Neural progenitor cell (in vitro differentiated cells): ENCODE data around the gene FGD3.

Experiments used
- EZH2phosphoT487 ChIP-seq: fragments of 200-600 bp; sonication (generic); IDR thresholded peaks from 2 replicates; pipeline ENCODE4 v1.6.1; 2017; ENCODE audit warnings: antibody characterized with exemption
- TF ChIP-seq, protein P1 (sequence below): fragments of 200-600 bp; sonication (generic); IDR thresholded peaks from 2 replicates; pipeline ENCODE4 v1.5.1; 2017; ENCODE audit warnings: antibody characterized with exemption, mild to moderate bottlenecking

GRCh38 chr9:92979283-92980056 lies 32.1 kb downstream of the FGD3 start:
- TF ChIP-seq, protein P1, sequence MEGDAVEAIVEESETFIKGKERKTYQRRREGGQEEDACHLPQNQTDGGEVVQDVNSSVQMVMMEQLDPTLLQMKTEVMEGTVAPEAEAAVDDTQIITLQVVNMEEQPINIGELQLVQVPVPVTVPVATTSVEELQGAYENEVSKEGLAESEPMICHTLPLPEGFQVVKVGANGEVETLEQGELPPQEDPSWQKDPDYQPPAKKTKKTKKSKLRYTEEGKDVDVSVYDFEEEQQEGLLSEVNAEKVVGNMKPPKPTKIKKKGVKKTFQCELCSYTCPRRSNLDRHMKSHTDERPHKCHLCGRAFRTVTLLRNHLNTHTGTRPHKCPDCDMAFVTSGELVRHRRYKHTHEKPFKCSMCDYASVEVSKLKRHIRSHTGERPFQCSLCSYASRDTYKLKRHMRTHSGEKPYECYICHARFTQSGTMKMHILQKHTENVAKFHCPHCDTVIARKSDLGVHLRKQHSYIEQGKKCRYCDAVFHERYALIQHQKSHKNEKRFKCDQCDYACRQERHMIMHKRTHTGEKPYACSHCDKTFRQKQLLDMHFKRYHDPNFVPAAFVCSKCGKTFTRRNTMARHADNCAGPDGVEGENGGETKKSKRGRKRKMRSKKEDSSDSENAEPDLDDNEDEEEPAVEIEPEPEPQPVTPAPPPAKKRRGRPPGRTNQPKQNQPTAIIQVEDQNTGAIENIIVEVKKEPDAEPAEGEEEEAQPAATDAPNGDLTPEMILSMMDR = no peak
- TF ChIP-seq EZH2phosphoT487 = no peak
